HepG2 (cell line): Measurements from ENCODE around the gene MTHFD1L. TPM values are rescaled to one million over a fixed set of nuclear protein-coding genes. Genes with fewer than 3 reads are reported as not detected.
A peak's percentile ranks its signal among the peaks of the same experiment; 100 is the strongest.

ENCODE experiments used
- BCL6 ChIP-seq: IDR thresholded peaks from 2 replicates; pipeline ENCODE4 v1.6.1; 2016; ENCODE audit warnings: missing genetic modification reagents, missing compliant biosample characterization
- CERS6 ChIP-seq: sonication (generic); formaldehyde crosslinking; IDR thresholded peaks from 2 replicates; pipeline ENCODE4 v1.5.0; 2020; ENCODE audit warnings: missing genetic modification reagents
- CHCHD3 ChIP-seq: sonication (generic); formaldehyde crosslinking; IDR thresholded peaks from 2 replicates; pipeline ENCODE4 v1.8.0; 2022; ENCODE audit warnings: mild to moderate bottlenecking, missing genetic modification reagents, moderate library complexity
- FOXK1 ChIP-seq: sonication (generic); formaldehyde crosslinking; IDR thresholded peaks from 2 replicates; pipeline ENCODE4 v1.4.0; 2020; ENCODE audit warnings: low read depth, missing genetic modification reagents, borderline replicate concordance
- HES4 ChIP-seq: sonication (generic); formaldehyde crosslinking; IDR thresholded peaks from 2 replicates; pipeline ENCODE4 v1.9.0; 2021; ENCODE audit warnings: mild to moderate bottlenecking, missing genetic modification reagents, borderline replicate concordance
- HNF4A ChIP-seq: sonication (generic); formaldehyde crosslinking; IDR thresholded peaks from 2 replicates; pipeline ENCODE4 v1.4.0; 2020; ENCODE audit warnings: missing genetic modification reagents
- NCOR1 ChIP-seq: fragments of 200-600 bp; sonication (generic); IDR thresholded peaks from 2 replicates; pipeline ENCODE4 v1.7.0; 2017; ENCODE audit warnings: antibody characterized with exemption, low read length, borderline replicate concordance
- RAD21 ChIP-seq: fragments of 450-650 bp; formaldehyde crosslinking; IDR thresholded peaks from 2 replicates; pipeline ENCODE4 v1.5.0; 2020; ENCODE audit warnings: mild to moderate bottlenecking
- RAD51 ChIP-seq: fragments of 450-650 bp; IDR thresholded peaks from 2 replicates; pipeline ENCODE4 v1.6.1; 2016; ENCODE audit warnings: borderline replicate concordance
- RBAK ChIP-seq: sonication (generic); formaldehyde crosslinking; IDR thresholded peaks from 2 replicates; pipeline ENCODE4 v1.5.1; 2020; ENCODE audit warnings: mild to moderate bottlenecking, missing genetic modification reagents
- TCF12 ChIP-seq, 2 experiments: fragments of 450-650 bp in 1 of 2; sonication (generic) in 1 of 2; formaldehyde crosslinking in 1 of 2; IDR thresholded peaks; 2 replicates each; pipeline versions ENCODE4 v1.6.1 to v1.8.0; 2017 to 2022; ENCODE audit warnings: antibody characterized with exemption in 1 of 2, mild to moderate bottlenecking in 1 of 2, missing genetic modification reagents in 1 of 2, moderate library complexity in 1 of 2
- ZBTB8A ChIP-seq: sonication (generic); formaldehyde crosslinking; IDR thresholded peaks from 2 replicates; pipeline ENCODE4 v1.4.0; 2020; ENCODE audit warnings: mild to moderate bottlenecking, low read depth, missing genetic modification reagents, borderline replicate concordance
- ZNF337 ChIP-seq: sonication (generic); formaldehyde crosslinking; IDR thresholded peaks from 2 replicates; pipeline ENCODE4 v1.5.1; 2020; ENCODE audit warnings: missing genetic modification reagents, low read depth, mild to moderate bottlenecking, borderline replicate concordance
- ZNF496 ChIP-seq: sonication (generic); formaldehyde crosslinking; IDR thresholded peaks from 2 replicates; pipeline ENCODE4 v1.8.1; 2023; ENCODE audit warnings: mild to moderate bottlenecking, moderate library complexity, missing genetic modification reagents; ENCODE audit not compliant: insufficient replicate concordance
- ZNF597 ChIP-seq: sonication (generic); formaldehyde crosslinking; IDR thresholded peaks from 2 replicates; pipeline ENCODE4 v1.5.0; 2020; ENCODE audit warnings: missing genetic modification reagents
- ZNF737 ChIP-seq: sonication (generic); formaldehyde crosslinking; IDR thresholded peaks from 2 replicates; pipeline ENCODE4 v1.5.0; 2020; ENCODE audit warnings: missing genetic modification reagents, mild to moderate bottlenecking, borderline replicate concordance
- ZNF878 ChIP-seq: sonication (generic); formaldehyde crosslinking; IDR thresholded peaks from 2 replicates; pipeline ENCODE4 v1.8.1; 2023; ENCODE audit warnings: mild to moderate bottlenecking, missing genetic modification reagents, moderate library complexity
- ZSCAN9 ChIP-seq: IDR thresholded peaks from 2 replicates; pipeline ENCODE4 v1.6.1; 2016; ENCODE audit warnings: borderline replicate concordance
- polyA plus RNA-seq, 8 experiments: library from polyadenylated mRNA; depleted of rRNA in 3 of 8; stranded (reverse) in 7 of 8; unstranded in 1 of 8; fragments of >200 nt; fragmentation: Illumina TruSeq in 4 of 8; extraction: Trizol in 4 of 8; gene quantifications; 2 replicates each; pipeline versions ENCODE4 v1.2.1 to v1.2.3, GENCODE V29; 2011 to 2016; ENCODE audit warnings: low read depth in 4 of 8, missing spikeins in 1 of 8, mixed read lengths in 1 of 8; ENCODE audit not compliant: insufficient read depth in 1 of 8
- total RNA-seq, 5 experiments: library from RNA; depleted of rRNA; stranded (reverse); fragments of >200 nt; fragmentation: Illumina TruSeq; extraction: Trizol; gene quantifications; 2 replicates each; pipeline ENCODE4 v1.2.3, GENCODE V29; 2016; ENCODE audit warnings: low read depth in 1 of 5
- TF ChIP-seq, protein P1 (sequence below): sonication (generic); formaldehyde crosslinking; IDR thresholded peaks from 2 replicates; pipeline ENCODE4 v1.5.0; 2020; ENCODE audit warnings: missing genetic modification reagents
- TF ChIP-seq, protein P2 (sequence below): sonication (generic); formaldehyde crosslinking; IDR thresholded peaks from 2 replicates; pipeline ENCODE4 v1.5.0; 2020; ENCODE audit warnings: mild to moderate bottlenecking, missing genetic modification reagents
- TF ChIP-seq, protein P3 (sequence below): sonication (generic); formaldehyde crosslinking; IDR thresholded peaks from 2 replicates; pipeline ENCODE4 v1.8.0; 2022; ENCODE audit warnings: missing genetic modification reagents, mild to moderate bottlenecking, inconsistent platforms, borderline replicate concordance
- TF ChIP-seq, protein P4 (sequence below): sonication (generic); formaldehyde crosslinking; IDR thresholded peaks from 2 replicates; pipeline ENCODE4 v1.5.0; 2020; ENCODE audit warnings: missing genetic modification reagents, mild to moderate bottlenecking, borderline replicate concordance

Gene MTHFD1L
- total and polyA plus RNA-seq, 2 of the 13 experiments (the other 11 are each of a cell fraction or from before 2014, with no cell fraction given) = 24.0 to 39.6 TPM

- no peak for TF ChIP-seq CERS6 (CRISPR knock-in tag)
- TF ChIP-seq ZNF737 = no peak
- no peak for TF ChIP-seq HES4
- no peak for TF ChIP-seq CHCHD3 (CRISPR knock-in tag)
- TF ChIP-seq RBAK (CRISPR knock-in tag) = no peak
- TF ChIP-seq, protein P1, sequence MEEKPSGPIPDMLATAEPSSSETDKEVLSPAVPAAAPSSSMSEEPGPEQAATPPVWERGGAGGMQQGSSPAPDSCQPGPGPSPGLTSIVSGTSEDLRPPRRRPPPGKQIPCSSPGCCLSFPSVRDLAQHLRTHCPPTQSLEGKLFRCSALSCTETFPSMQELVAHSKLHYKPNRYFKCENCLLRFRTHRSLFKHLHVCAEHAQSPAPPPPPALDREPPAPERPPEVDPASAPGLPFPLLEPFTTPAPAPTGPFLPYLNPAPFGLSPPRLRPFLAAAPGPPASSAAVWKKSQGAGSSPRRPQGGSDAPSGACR (CRISPR knock-in tag) = no peak
- TF ChIP-seq NCOR1 = no peak; the same call in 1 of the 2 replicates
- peak; percentile 27; the same call in 1 of the 2 replicates for TF ChIP-seq RAD21 (CRISPR knock-in tag)
- TF ChIP-seq, protein P2, sequence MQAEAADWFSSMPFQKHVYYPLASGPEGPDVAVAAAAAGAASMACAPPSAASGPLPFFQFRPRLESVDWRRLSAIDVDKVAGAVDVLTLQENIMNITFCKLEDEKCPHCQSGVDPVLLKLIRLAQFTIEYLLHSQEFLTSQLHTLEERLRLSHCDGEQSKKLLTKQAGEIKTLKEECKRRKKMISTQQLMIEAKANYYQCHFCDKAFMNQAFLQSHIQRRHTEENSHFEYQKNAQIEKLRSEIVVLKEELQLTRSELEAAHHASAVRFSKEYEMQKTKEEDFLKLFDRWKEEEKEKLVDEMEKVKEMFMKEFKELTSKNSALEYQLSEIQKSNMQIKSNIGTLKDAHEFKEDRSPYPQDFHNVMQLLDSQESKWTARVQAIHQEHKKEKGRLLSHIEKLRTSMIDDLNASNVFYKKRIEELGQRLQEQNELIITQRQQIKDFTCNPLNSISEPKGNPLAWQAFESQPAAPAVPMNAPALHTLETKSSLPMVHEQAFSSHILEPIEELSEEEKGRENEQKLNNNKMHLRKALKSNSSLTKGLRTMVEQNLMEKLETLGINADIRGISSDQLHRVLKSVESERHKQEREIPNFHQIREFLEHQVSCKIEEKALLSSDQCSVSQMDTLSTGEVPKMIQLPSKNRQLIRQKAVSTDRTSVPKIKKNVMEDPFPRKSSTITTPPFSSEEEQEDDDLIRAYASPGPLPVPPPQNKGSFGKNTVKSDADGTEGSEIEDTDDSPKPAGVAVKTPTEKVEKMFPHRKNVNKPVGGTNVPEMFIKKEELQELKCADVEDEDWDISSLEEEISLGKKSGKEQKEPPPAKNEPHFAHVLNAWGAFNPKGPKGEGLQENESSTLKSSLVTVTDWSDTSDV (CRISPR knock-in tag) = no peak
- TF ChIP-seq TCF12 (IDR thresholded peaks at IDR 0.05) = no peak
- 0 out of 2 replicates have a peak, but pooled peaks have one; percentile 41 for TF ChIP-seq TCF12 (CRISPR knock-in tag; IDR thresholded peaks at IDR 0.05)
- TF ChIP-seq ZNF496 (CRISPR knock-in tag) = no peak
- TF ChIP-seq, protein P3, sequence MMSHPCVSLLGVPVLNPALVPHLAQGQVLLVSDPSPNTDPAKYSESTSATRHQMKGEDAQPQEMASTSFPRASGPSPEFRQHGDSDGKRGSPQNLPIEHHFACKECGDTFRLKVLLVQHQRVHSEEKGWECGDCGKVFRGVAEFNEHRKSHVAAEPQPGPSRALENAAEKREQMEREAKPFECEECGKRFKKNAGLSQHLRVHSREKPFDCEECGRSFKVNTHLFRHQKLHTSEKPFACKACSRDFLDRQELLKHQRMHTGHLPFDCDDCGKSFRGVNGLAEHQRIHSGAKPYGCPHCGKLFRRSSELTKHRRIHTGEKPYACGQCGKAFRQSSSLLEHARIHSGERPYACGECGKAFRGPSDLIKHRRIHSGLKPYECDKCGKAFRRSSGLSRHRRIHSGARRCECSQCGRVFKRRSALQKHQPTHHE (CRISPR knock-in tag) = no peak
- TF ChIP-seq ZNF878 (CRISPR knock-in tag) = no peak
- TF ChIP-seq BCL6 = peak; percentile 37; the same call in 1 of the 2 replicates
- peak; percentile 96 for TF ChIP-seq HNF4A
- TF ChIP-seq, protein P4, sequence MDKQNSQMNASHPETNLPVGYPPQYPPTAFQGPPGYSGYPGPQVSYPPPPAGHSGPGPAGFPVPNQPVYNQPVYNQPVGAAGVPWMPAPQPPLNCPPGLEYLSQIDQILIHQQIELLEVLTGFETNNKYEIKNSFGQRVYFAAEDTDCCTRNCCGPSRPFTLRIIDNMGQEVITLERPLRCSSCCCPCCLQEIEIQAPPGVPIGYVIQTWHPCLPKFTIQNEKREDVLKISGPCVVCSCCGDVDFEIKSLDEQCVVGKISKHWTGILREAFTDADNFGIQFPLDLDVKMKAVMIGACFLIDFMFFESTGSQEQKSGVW (CRISPR knock-in tag) = no peak
- peak; percentile 39; the same call in 1 of the 2 replicates for TF ChIP-seq ZSCAN9 (CRISPR knock-in tag)
- no peak for TF ChIP-seq ZNF597
- no peak for TF ChIP-seq ZBTB8A (CRISPR knock-in tag)
- no peak for TF ChIP-seq ZNF337
- TF ChIP-seq FOXK1 (CRISPR knock-in tag) = no peak
- no peak for TF ChIP-seq RAD51
Observed at GRCh38 chr6:150877928-150878327, 12.4 kb downstream of the MTHFD1L start (continued).
